MM.1S (cell line): ENCODE data around the gene DCN.

ENCODE experiments used
- DNase-seq: peaks from one replicate; pipeline ENCODE4 v3.0.0-alpha.2; 2015
- H2AFZ ChIP-seq: fragments of 300-600 bp; sonication (generic); 2 replicates; pipeline ENCODE4 v1.6.0; 2016; ENCODE audit warnings: antibody characterized with exemption, low read length
- H3F3A ChIP-seq: fragments of 300-600 bp; sonication (generic); 2 replicates; pipeline ENCODE4 v1.6.1; 2016; ENCODE audit warnings: mild to moderate bottlenecking, antibody characterized with exemption, low read length, moderate library complexity, mixed read lengths; ENCODE audit not compliant: insufficient read depth
- H3K27ac ChIP-seq: fragments of 300-600 bp; sonication (generic); 2 replicates; pipeline ENCODE4 v1.5.1; 2016; ENCODE audit warnings: mild to moderate bottlenecking, low read length
- H3K27me3 ChIP-seq: fragments of 300-600 bp; sonication (generic); replicated peaks from 2 replicates; pipeline ENCODE4 v1.6.0; 2016; ENCODE audit warnings: low read length; ENCODE audit not compliant: insufficient read depth
- H3K36me3 ChIP-seq: fragments of 300-600 bp; sonication (generic); replicated peaks from 2 replicates; pipeline ENCODE4 v1.6.1; 2016; ENCODE audit warnings: mild to moderate bottlenecking, low read length, mixed read lengths; ENCODE audit not compliant: insufficient read depth
- H3K4me1 ChIP-seq: fragments of 300-600 bp; sonication (generic); 2 replicates; pipeline ENCODE4 v1.6.1; 2016; ENCODE audit warnings: low read length, mixed read lengths
- H3K4me2 ChIP-seq: fragments of 300-600 bp; sonication (generic); 2 replicates; pipeline ENCODE4 v1.6.0; 2016; ENCODE audit warnings: low read depth, low read length
- H3K4me3 ChIP-seq: fragments of 300-600 bp; sonication (generic); 2 replicates; pipeline ENCODE4 v1.5.1; 2016; ENCODE audit warnings: low read length, mixed read lengths
- H3K79me2 ChIP-seq: fragments of 300-600 bp; sonication (generic); 2 replicates; pipeline ENCODE4 v1.6.1; 2016; ENCODE audit warnings: mixed run types, low read length, mixed read lengths
- H3K9ac ChIP-seq: fragments of 300-600 bp; sonication (generic); 2 replicates; pipeline ENCODE4 v1.6.1; 2016; ENCODE audit warnings: low read length, mixed read lengths
- H3K9me2 ChIP-seq: fragments of 300-600 bp; sonication (generic); replicated peaks from 2 replicates; pipeline ENCODE4 v1.6.1; 2016; ENCODE audit warnings: mild to moderate bottlenecking, low read length, mixed read lengths; ENCODE audit not compliant: insufficient read depth
- H3K9me3 ChIP-seq: fragments of 300-600 bp; sonication (generic); replicated peaks from 2 replicates; pipeline ENCODE4 v1.6.1; 2016; ENCODE audit warnings: mild to moderate bottlenecking, low read length, mixed read lengths; ENCODE audit not compliant: insufficient read depth
- H4K20me1 ChIP-seq: fragments of 300-600 bp; sonication (generic); 2 replicates; pipeline ENCODE4 v1.6.1; 2016; ENCODE audit warnings: mild to moderate bottlenecking, low read length, moderate library complexity, mixed read lengths; ENCODE audit not compliant: insufficient read depth
- CTCF ChIP-seq: fragments of 300-600 bp; sonication (generic); IDR thresholded peaks from 2 replicates; pipeline ENCODE4 v1.5.1; 2016; ENCODE audit warnings: antibody characterized with exemption, low read length, mixed read lengths
- EZH2 ChIP-seq: fragments of 300-600 bp; sonication (generic); optimal IDR thresholded peaks from 2 replicates; pipeline ENCODE3; 2017; ENCODE audit warnings: low read depth, mild to moderate bottlenecking, antibody characterized with exemption, low read length, mixed read lengths
- EZH2phosphoT487 ChIP-seq: fragments of 300-600 bp; sonication (generic); IDR thresholded peaks from 2 replicates; pipeline ENCODE4 v1.6.1; 2018; ENCODE audit warnings: antibody characterized with exemption, low read length

The DCN gene

DNA sequence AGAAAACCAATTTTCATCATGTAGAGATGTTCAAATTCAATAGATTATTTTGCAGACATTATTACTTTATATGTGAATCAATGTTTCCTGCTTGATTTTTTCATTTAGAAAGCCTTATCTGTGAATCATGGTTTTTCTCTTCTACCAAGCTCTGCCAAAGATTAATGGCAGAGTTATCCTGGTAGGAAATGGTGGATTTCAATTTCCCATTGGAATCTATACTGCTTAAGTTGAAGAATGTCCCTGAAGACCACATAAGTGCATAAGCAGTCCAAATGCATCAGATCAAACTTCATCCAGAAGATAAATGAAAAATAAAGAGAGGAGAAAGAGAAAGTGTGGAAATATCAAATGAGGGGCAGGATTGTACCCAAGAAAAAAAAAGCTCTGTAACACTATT, 76.3 kb downstream of the DCN start:
- Histone ChIP-seq H3K36me3 (no peaks in the 10 kb centered on the region), H3K4me1 (peaks cover 17% of the 10 kb centered on the region), H3K9me3 (no peaks in the 10 kb centered on the region), H3F3A (no peaks in the 10 kb centered on the region), H3K79me2 (no peaks in the 10 kb centered on the region), H3K4me2 (no peak overlapping the region), H3K4me3 (no peak overlapping the region), H3K9me2 (no peaks in the 10 kb centered on the region), H3K9ac (no peak overlapping the region), H2AFZ (no peak overlapping the region), H3K27ac (no peak overlapping the region), H3K27me3 (no peaks in the 10 kb centered on the region), H4K20me1 (no peaks in the 10 kb centered on the region)
- no peak for DNase-seq
- TF ChIP-seq EZH2 = no peak
- no peak for TF ChIP-seq EZH2phosphoT487
- TF ChIP-seq CTCF = no peak

DNA sequence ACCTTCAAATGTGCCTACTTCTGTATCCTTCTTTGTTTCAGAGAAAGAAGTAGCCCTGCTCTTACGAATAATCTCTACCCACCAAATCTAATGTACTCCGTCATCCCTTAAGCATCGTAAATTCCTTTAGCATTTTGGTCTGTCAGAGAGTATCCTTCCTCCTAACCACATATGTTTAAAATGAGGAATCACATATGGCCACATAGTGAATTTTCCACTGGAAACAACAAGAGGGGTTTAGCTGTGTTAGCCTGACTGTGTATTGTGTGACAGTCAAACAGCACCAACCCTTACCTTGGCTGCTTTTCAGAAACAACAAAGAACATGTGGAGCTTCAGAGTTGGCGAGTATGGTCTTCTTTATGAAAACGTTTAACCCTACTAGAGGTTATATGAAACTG, 76.8 kb downstream of the DCN start:
- Histone ChIP-seq H4K20me1 (no peaks in the 10 kb centered on the region), H3K36me3 (no peaks in the 10 kb centered on the region), H3K4me2 (no peak overlapping the region), H3K4me3 (no peak overlapping the region), H3K9ac (no peak overlapping the region), H3K27ac (no peak overlapping the region), H3K79me2 (no peaks in the 10 kb centered on the region), H3K4me1 (peaks cover 17% of the 10 kb centered on the region), H2AFZ (no peak overlapping the region), H3K9me2 (no peaks in the 10 kb centered on the region), H3F3A (no peaks in the 10 kb centered on the region), H3K27me3 (no peaks in the 10 kb centered on the region), H3K9me3 (no peaks in the 10 kb centered on the region)
- DNase-seq = no peak
- no peak for TF ChIP-seq EZH2
- TF ChIP-seq EZH2phosphoT487 = no peak
- TF ChIP-seq CTCF = no peak

DNA sequence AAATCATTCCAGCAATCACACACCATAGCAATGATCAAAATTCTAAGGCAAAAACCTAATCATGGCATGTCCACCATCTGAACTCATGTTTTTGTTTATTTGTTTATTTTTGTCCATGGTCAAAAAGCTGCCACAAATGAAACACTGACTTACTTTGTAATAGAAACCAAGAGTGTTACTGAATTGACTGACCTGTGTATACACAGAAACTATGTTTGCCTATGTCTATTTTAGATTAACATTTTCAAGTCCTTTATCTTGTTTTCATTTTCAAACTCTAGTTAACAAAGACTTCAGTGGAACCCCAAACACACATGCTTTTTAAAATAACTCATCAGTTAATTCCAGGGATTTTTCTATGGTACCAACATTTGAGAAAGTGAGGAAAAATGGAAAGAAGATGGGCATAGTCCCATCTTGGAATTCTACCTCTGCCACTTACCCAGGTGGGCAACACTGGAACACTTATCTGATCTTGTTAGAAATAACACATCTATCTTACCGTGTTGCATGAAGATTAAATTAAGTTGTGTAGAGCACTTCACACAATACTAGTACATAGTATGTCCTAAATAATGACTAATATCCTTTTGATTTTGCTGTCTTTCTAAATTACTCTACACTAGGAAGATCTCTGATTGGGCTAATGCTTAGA, 77.7 kb downstream of the DCN start:
- no peaks in the 10 kb centered on the region for H3K9me2 ChIP-seq
- H4K20me1 ChIP-seq = no peaks in the 10 kb centered on the region
- no peaks in the 10 kb centered on the region for H3K9me3 ChIP-seq
- H3K4me1 ChIP-seq = peaks cover 17% of the 10 kb centered on the region
- H3K9ac ChIP-seq = no peak overlapping the region
- no peak for DNase-seq
- H3K4me3 ChIP-seq = no peak overlapping the region
- H3F3A ChIP-seq = no peaks in the 10 kb centered on the region
- no peaks in the 10 kb centered on the region for H3K79me2 ChIP-seq
- TF ChIP-seq CTCF = no peak
- no peak for TF ChIP-seq EZH2phosphoT487
- no peak for TF ChIP-seq EZH2
- no peaks in the 10 kb centered on the region for H3K36me3 ChIP-seq
- no peaks in the 10 kb centered on the region for H3K27me3 ChIP-seq
- H3K4me2 ChIP-seq = peak overlapping the region; percentile 20; the same call in 1 of the 2 replicates
- no peak overlapping the region for H3K27ac ChIP-seq
- no peak overlapping the region for H2AFZ ChIP-seq
